Activated CD8-positive, alpha-beta T cell treated with anti-CD3 and anti-CD28 coated beads for 36 hours (primary cell): ENCODE measurements around the gene FSIP1. TPM values are rescaled to one million over a fixed set of nuclear protein-coding genes. Genes with fewer than 3 reads are reported as not detected.
"Not testable (repeated sequence)": the region's sequence is repeated elsewhere in the genome, so short reads cannot be mapped to it uniquely, and the experiment has no call there.

Source experiments
- ATAC-seq: fragments of 200-7000 bp; cut with Tn5 transposase; one replicate; pipeline ENCODE4 v1.10.0; 2021; ENCODE audit warnings: mild to moderate bottlenecking, moderate library complexity
- CTCF ChIA-PET: fragments of 350-600 bp; sonication (Branson Sonifier 250); formaldehyde crosslinking; loops from one replicate; lab custom pipeline; 2021; ENCODE audit warnings: antibody characterized with exemption; lab: Charles Lee
- POLR2A ChIA-PET: fragments of 350-600 bp; sonication (Branson Sonifier 250); formaldehyde crosslinking; loops from one replicate; lab custom pipeline; 2021; ENCODE audit warnings: antibody characterized with exemption; lab: Charles Lee
- DNase-seq: peaks from one replicate; pipeline ENCODE4 v3.0.0-alpha.2; 2020
- H3K27ac Mint-ChIP-seq: one replicate; pipeline ENCODE4 v1.8.0; 2021; ENCODE audit warnings: mild to moderate bottlenecking, mixed read lengths
- H3K27me3 Mint-ChIP-seq: one replicate; pipeline ENCODE4 v1.8.0; 2021; ENCODE audit warnings: mixed read lengths
- H3K36me3 Mint-ChIP-seq: one replicate; pipeline ENCODE4 v1.8.0; 2021; ENCODE audit warnings: low read depth, mixed read lengths
- H3K4me1 Mint-ChIP-seq: one replicate; pipeline ENCODE4 v1.8.0; 2021; ENCODE audit warnings: low read depth, mixed read lengths
- H3K4me3 Mint-ChIP-seq: one replicate; pipeline ENCODE4 v1.8.0; 2021; ENCODE audit warnings: mild to moderate bottlenecking, moderate library complexity, mixed read lengths
- H3K9me3 Mint-ChIP-seq: one replicate; pipeline ENCODE4 v1.8.0; 2021; ENCODE audit warnings: mixed read lengths
- intact Hi-C: fragments of 100-400 bp; cut with micrococcal nuclease; formaldehyde crosslinking; loops from one replicate; pipeline ENCODE4 v1.10.0; 2022
- total RNA-seq, 2 experiments: library from RNA; stranded (reverse); gene quantifications; one replicate each; pipeline ENCODE4 v1.2.3, GENCODE V29; 2021
- TF ChIP-seq, protein P1 (sequence below): fragments of 200-600 bp; IDR thresholded peaks from one replicate; pipeline ENCODE4 v1.8.0; 2022; ENCODE audit warnings: antibody characterized with exemption, mild to moderate bottlenecking

Gene FSIP1
- total RNA-seq, 2 experiments from 2014 or later = 0.36 to 0.43 TPM

DNA sequence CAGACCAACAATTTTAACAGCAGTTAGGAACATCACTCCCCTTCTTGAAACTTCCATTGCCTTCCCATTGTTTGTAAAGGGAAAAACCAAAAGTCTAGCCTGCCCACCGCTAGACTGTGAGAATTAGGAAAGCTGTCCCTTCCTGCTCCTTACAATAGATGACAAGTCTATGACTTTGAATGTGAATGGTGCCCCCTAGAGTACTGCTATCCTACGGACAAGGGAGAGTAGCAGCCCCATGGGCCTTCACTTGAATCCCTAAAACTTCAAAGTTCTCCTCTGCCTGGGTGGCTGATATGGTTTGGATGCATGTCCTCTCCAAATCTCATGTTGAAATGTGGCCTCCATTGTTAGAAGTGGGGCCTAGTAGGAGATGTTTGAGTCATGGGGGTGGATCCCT lies 41.0 kb upstream of the FSIP1 start:
- DNase-seq (no peak), ATAC-seq (no peak)
- ChIA-PET POLR2A (no interaction called here), CTCF (no interaction called here)
- Mint-ChIP-seq H3K27ac (no peak overlapping the region), H3K36me3 (no peaks in the 10 kb centered on the region), H3K27me3 (peaks cover 9% of the 10 kb centered on the region), H3K9me3 (no peaks in the 10 kb centered on the region), H3K4me3 (no peak overlapping the region), H3K4me1 (no peaks in the 10 kb centered on the region)
- intact Hi-C loops = no loop called here
- TF ChIP-seq, protein P1, sequence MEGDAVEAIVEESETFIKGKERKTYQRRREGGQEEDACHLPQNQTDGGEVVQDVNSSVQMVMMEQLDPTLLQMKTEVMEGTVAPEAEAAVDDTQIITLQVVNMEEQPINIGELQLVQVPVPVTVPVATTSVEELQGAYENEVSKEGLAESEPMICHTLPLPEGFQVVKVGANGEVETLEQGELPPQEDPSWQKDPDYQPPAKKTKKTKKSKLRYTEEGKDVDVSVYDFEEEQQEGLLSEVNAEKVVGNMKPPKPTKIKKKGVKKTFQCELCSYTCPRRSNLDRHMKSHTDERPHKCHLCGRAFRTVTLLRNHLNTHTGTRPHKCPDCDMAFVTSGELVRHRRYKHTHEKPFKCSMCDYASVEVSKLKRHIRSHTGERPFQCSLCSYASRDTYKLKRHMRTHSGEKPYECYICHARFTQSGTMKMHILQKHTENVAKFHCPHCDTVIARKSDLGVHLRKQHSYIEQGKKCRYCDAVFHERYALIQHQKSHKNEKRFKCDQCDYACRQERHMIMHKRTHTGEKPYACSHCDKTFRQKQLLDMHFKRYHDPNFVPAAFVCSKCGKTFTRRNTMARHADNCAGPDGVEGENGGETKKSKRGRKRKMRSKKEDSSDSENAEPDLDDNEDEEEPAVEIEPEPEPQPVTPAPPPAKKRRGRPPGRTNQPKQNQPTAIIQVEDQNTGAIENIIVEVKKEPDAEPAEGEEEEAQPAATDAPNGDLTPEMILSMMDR = no peak

DNA sequence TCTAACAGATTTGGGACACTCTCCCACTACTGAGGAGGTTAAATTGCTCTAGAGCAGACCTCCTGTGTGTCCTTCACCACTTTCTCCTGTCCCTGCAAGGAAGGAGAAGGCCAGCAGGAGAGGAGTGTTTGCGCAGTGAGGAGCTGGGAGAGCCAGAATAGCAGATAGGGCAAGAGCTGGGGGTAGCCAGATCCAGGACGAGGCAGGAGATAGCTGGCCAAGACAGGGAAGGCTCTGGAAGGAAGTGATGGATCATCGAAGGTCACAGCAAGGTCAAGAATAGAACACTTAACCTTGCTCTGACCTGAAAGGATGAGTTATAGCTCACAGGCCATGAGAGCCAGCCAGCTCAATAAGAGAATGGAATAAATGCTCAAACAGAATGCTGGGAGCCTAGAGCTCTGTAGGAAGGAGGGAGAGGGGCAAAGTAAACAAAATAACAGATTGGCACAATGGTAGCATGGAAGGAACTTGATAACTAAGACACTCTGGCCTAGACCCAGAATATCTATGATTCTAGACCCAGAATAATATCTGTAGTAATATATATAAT lies 37.5 kb upstream of the FSIP1 start:
- Mint-ChIP-seq H3K27ac (no peak overlapping the region), H3K27me3 (no peaks in the 10 kb centered on the region), H3K36me3 (no peaks in the 10 kb centered on the region), H3K9me3 (no peaks in the 10 kb centered on the region), H3K4me3 (no peak overlapping the region), H3K4me1 (no peaks in the 10 kb centered on the region)
- intact Hi-C loops = no loop called here
- ATAC-seq = no peak
- ChIA-PET POLR2A (interaction anchor here (0.8 kb wide), 1 partner anchor 1464 kb away, joined by 3 read pairs; no protein-coding TSS in a partner anchor), CTCF (interaction anchor here (0.9 kb wide), 1 partner anchor 31 kb away, joined by 3 read pairs; no protein-coding TSS in a partner anchor)
- TF ChIP-seq, protein P1 = no peak
- no peak for DNase-seq

DNA sequence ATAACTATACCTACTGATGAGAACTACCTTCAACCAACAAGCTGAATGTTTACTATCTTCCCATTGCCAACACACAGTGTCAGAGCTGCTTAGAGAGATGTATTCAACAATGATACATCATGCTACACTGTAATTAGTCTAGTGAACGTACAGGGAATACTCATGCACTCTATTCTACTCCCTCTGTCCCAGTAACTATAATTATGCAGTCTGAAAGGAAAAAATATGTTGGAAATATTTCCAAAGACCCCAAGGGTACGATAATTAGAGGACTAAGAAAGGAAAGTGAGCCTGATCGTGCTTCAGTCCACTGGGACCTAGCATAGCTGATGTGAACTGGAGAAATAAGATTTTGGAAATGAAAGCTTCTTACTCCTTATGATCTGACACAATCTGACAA lies 36.9 kb upstream of the FSIP1 start:
- Mint-ChIP-seq H3K27me3 (no peaks in the 10 kb centered on the region), H3K4me1 (no peaks in the 10 kb centered on the region), H3K27ac (no peak overlapping the region), H3K4me3 (no peak overlapping the region), H3K9me3 (no peaks in the 10 kb centered on the region), H3K36me3 (no peaks in the 10 kb centered on the region)
- TF ChIP-seq, protein P1 = no peak
- intact Hi-C loops = no loop called here
- POLR2A ChIA-PET = interaction anchor here (0.8 kb wide), 1 partner anchor 1463 kb away, joined by 3 read pairs; no protein-coding TSS in a partner anchor
- DNase-seq = no peak
- ATAC-seq = no peak
- CTCF ChIA-PET = interaction anchor here (0.9 kb wide), 1 partner anchor 30 kb away, joined by 3 read pairs; no protein-coding TSS in a partner anchor

DNA sequence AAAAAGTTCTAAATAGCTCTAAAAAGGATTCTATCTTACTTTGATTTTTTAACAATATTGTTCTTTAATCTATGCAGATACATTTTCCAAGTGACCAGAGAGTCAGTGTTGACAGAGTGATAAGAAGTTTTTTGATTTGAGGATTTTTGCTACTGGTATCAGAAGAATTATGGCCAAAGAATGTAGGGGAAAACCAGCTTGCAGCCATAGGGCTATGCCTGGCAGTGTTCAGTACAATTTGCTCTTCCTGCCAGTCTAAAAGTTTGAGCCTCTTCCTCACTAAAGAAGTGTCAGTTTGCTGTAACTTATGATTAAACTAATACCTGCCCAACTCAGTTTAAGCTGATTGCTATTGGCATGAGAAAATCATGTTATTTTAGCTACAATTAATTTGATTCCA lies 35.3 kb upstream of the FSIP1 start:
- intact Hi-C loops = no loop called here

DNA sequence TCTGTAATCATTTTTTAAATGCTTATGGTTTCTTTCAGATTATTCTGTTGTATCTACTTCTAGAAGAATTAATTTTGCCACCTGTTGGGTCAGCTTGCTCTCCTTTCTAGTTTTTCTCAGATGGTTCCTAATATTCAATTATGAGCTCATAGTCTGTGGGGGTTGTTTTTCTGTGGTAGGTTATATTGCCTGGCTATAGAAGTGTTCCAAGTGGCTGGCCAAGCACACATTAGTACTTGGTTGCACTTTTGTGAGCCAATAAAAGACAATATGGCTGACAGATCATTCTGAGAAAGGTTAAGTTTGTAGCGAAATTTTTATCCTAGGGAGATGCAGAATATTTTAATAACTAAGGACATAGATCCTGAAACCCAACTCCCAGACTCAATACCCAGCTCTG lies 31.8 kb upstream of the FSIP1 start:
- no peak for DNase-seq
- H3K4me1 Mint-ChIP-seq = no peaks in the 10 kb centered on the region
- ChIA-PET CTCF (interaction anchor here (1.3 kb wide), 1 partner anchor 14 kb away, joined by 4 read pairs; no protein-coding TSS in a partner anchor), POLR2A (no interaction called here)
- peaks cover 6% of the 10 kb centered on the region for H3K27me3 Mint-ChIP-seq
- H3K36me3 Mint-ChIP-seq = no peaks in the 10 kb centered on the region
- no peak for ATAC-seq
- no peak overlapping the region for H3K27ac Mint-ChIP-seq
- no peaks in the 10 kb centered on the region for H3K9me3 Mint-ChIP-seq
- no peak overlapping the region for H3K4me3 Mint-ChIP-seq
- TF ChIP-seq, protein P1 = no peak
- intact Hi-C loops = no loop called here

More for the DNA sequence above, 35.3 kb upstream of the FSIP1 start:
- Mint-ChIP-seq H3K27ac (no peak overlapping the region), H3K36me3 (no peaks in the 10 kb centered on the region), H3K4me1 (no peaks in the 10 kb centered on the region), H3K27me3 (peaks cover 3% of the 10 kb centered on the region), H3K9me3 (no peaks in the 10 kb centered on the region), H3K4me3 (no peak overlapping the region)
- DNase-seq (no peak), ATAC-seq (no peak)
- ChIA-PET POLR2A (no interaction called here), CTCF (interaction anchor here (1.0 to 1.6 kb wide), 4 partner anchors 9 to 456 kb away, joined by 3 to 5 read pairs (median 4); no protein-coding TSS in a partner anchor)
- TF ChIP-seq, protein P1 = no peak

DNA sequence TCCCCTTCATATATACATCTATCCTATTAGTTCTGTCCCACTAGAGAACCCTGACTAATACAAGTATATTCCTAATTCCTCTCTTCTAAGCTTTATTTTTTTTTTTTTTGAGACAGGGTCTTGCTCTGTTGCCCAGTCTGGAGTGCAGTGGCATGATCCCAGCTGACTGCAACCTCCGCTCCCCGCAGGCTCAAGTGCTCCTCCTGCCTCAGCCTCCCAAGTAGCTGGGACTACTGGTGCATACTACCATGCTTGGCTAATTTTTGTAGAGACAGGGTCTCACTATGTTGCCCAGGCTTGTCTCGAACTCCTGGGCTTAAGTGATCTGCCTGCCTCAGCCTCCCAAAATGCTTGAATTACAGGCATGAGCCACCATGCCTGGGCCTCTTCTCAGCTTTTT lies 30.0 kb upstream of the FSIP1 start:
- H3K36me3 Mint-ChIP-seq, H3K27ac Mint-ChIP-seq, intact Hi-C loops, DNase-seq, H3K9me3 Mint-ChIP-seq, CTCF ChIA-PET, H3K4me1 Mint-ChIP-seq, ATAC-seq, H3K4me3 Mint-ChIP-seq: not testable (repeated sequence)
- POLR2A ChIA-PET = interaction anchor here (0.6 kb wide), 1 partner anchor 41 kb away, joined by 3 read pairs; no protein-coding TSS in a partner anchor
- peaks cover 14% of the 10 kb centered on the region for H3K27me3 Mint-ChIP-seq
